ENCODE results near the gene CIC. TPM values are rescaled to one million over a fixed set of nuclear protein-coding genes. Genes with fewer than 3 reads are reported as not detected.
A peak's percentile ranks its signal among the peaks of the same experiment; 100 is the strongest.

CIC gene
- total and polyA plus RNA-seq, 2 of the 13 experiments (the other 11 are each of a cell fraction or from before 2014, with no cell fraction given) = 5.9 to 8.0 TPM

DNA sequence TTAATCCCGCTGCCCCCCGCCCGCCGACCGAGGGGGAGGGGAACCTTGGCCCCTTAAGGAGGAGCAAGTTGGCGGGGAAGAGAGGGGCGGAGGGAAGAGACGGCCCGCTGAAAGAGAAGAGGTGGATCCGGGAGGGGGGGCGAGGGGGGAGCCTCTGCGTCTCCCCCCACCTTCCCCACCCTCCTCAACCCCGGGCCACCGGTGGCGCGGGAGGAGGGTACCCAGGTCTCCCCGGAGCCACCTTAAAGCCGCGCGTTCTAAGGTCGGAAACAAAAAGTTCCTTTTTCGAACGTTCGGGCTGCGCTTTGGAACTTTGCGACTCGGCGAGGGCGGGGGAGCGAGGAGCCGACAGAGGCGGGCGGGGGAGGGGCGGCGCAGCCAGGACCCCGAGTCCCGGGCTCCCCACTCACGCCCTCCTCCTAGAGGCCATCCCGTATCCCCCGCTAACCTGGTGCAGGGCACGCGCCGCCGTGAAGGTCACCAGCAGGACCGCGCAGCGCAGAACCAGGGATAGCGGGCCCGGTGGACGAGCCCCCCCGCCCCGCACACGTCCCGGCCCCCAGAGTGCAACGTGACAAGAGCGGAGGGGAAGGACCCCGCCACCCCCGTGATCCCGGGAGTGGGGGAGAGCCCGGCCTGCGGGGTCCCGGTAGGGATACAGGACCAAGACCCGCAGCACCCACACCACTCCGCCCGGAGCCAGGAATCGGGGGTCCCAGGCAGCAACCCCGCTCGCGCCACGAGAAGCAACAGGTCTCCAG is 14.8 kb upstream of the CIC start (continued):
- TF ChIP-seq PHF20 (CRISPR knock-in tag; IDR thresholded peaks at IDR 0.05) = peak; percentile 45; the same call in 1 of the 2 replicates
- TF ChIP-seq ZNF256 (CRISPR knock-in tag; conservative IDR thresholded peaks at IDR 0.05) = no peak
- no peak for TF ChIP-seq THYN1 (CRISPR knock-in tag; IDR thresholded peaks at IDR 0.05; ENCODE audit: borderline replicate concordance, low read depth)
- TF ChIP-seq, protein P1, sequence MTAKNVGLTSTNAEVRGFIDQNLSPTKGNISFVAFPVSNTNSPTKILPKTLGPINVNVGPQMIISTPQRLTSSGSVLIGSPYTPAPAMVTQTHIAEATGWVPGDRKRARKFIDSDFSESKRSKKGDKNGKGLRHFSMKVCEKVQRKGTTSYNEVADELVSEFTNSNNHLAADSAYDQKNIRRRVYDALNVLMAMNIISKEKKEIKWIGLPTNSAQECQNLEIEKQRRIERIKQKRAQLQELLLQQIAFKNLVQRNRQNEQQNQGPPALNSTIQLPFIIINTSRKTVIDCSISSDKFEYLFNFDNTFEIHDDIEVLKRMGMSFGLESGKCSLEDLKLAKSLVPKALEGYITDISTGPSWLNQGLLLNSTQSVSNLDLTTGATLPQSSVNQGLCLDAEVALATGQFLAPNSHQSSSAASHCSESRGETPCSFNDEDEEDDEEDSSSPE (CRISPR knock-in tag; IDR thresholded peaks at IDR 0.05) = 0 out of 2 replicates have a peak, but pooled peaks have one; percentile 38
- TF ChIP-seq, protein P2, sequence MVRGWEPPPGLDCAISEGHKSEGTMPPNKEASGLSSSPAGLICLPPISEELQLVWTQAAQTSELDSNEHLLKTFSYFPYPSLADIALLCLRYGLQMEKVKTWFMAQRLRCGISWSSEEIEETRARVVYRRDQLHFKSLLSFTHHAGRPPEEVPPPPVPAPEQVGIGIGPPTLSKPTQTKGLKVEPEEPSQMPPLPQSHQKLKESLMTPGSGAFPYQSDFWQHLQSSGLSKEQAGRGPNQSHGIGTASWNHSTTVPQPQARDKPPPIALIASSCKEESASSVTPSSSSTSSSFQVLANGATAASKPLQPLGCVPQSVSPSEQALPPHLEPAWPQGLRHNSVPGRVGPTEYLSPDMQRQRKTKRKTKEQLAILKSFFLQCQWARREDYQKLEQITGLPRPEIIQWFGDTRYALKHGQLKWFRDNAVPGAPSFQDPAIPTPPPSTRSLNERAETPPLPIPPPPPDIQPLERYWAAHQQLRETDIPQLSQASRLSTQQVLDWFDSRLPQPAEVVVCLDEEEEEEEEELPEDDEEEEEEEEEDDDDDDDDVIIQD (CRISPR knock-in tag; IDR thresholded peaks at IDR 0.05; ENCODE audit: low read depth) = peak; percentile 69
- TF ChIP-seq DMAP1 (CRISPR knock-in tag; IDR thresholded peaks at IDR 0.05) = peak; percentile 61; the same call in 1 of the 2 replicates
- TF ChIP-seq ZNF777 (CRISPR knock-in tag; IDR thresholded peaks at IDR 0.05) = no peak
- TF ChIP-seq, protein P3, sequence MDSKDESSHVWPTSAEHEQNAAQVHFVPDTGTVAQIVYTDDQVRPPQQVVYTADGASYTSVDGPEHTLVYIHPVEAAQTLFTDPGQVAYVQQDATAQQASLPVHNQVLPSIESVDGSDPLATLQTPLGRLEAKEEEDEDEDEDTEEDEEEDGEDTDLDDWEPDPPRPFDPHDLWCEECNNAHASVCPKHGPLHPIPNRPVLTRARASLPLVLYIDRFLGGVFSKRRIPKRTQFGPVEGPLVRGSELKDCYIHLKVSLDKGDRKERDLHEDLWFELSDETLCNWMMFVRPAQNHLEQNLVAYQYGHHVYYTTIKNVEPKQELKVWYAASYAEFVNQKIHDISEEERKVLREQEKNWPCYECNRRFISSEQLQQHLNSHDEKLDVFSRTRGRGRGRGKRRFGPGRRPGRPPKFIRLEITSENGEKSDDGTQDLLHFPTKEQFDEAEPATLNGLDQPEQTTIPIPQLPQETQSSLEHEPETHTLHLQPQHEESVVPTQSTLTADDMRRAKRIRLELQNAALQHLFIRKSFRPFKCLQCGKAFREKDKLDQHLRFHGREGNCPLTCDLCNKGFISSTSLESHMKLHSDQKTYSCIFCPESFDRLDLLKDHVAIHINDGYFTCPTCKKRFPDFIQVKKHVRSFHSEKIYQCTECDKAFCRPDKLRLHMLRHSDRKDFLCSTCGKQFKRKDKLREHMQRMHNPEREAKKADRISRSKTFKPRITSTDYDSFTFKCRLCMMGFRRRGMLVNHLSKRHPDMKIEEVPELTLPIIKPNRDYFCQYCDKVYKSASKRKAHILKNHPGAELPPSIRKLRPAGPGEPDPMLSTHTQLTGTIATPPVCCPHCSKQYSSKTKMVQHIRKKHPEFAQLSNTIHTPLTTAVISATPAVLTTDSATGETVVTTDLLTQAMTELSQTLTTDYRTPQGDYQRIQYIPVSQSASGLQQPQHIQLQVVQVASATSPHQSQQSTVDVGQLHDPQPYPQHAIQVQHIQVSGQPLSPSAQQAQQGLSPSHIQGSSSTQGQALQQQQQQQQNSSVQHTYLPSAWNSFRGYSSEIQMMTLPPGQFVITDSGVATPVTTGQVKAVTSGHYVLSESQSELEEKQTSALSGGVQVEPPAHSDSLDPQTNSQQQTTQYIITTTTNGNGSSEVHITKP (CRISPR knock-in tag; IDR thresholded peaks at IDR 0.05; ENCODE audit: low read depth) = no peak
- TF ChIP-seq HDAC2 (CRISPR knock-in tag; IDR thresholded peaks at IDR 0.05) = no peak
- no peak for TF ChIP-seq SSRP1 (CRISPR knock-in tag; IDR thresholded peaks at IDR 0.05)
- no peak for TF ChIP-seq GLI4 (CRISPR knock-in tag; IDR thresholded peaks at IDR 0.05; ENCODE audit: borderline replicate concordance)
- TF ChIP-seq, protein P4, sequence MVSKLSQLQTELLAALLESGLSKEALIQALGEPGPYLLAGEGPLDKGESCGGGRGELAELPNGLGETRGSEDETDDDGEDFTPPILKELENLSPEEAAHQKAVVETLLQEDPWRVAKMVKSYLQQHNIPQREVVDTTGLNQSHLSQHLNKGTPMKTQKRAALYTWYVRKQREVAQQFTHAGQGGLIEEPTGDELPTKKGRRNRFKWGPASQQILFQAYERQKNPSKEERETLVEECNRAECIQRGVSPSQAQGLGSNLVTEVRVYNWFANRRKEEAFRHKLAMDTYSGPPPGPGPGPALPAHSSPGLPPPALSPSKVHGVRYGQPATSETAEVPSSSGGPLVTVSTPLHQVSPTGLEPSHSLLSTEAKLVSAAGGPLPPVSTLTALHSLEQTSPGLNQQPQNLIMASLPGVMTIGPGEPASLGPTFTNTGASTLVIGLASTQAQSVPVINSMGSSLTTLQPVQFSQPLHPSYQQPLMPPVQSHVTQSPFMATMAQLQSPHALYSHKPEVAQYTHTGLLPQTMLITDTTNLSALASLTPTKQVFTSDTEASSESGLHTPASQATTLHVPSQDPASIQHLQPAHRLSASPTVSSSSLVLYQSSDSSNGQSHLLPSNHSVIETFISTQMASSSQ (IDR thresholded peaks at IDR 0.05; ENCODE audit: low read depth) = peak; percentile 29; the same call in 1 of the 2 replicates
- TF ChIP-seq, protein P4 (CRISPR knock-in tag; IDR thresholded peaks at IDR 0.05; ENCODE audit: borderline replicate concordance) = no peak
- TF ChIP-seq, protein P5, sequence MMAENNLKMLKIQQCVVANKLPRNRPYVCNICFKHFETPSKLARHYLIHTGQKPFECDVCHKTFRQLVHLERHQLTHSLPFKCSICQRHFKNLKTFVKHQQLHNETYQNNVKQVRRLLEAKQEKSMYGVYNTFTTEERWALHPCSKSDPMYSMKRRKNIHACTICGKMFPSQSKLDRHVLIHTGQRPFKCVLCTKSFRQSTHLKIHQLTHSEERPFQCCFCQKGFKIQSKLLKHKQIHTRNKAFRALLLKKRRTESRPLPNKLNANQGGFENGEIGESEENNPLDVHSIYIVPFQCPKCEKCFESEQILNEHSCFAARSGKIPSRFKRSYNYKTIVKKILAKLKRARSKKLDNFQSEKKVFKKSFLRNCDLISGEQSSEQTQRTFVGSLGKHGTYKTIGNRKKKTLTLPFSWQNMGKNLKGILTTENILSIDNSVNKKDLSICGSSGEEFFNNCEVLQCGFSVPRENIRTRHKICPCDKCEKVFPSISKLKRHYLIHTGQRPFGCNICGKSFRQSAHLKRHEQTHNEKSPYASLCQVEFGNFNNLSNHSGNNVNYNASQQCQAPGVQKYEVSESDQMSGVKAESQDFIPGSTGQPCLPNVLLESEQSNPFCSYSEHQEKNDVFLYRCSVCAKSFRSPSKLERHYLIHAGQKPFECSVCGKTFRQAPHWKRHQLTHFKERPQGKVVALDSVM (CRISPR knock-in tag; IDR thresholded peaks at IDR 0.05) = no peak
- TF ChIP-seq CREM (IDR thresholded peaks at IDR 0.05) = peak; percentile 37; the same call in 1 of the 2 replicates
- no peak for TF ChIP-seq CREM (CRISPR knock-in tag; IDR thresholded peaks at IDR 0.05)
- no peak for TF ChIP-seq ARNT (IDR thresholded peaks at IDR 0.05)
